PC-9 (cell line): Measurements from ENCODE around the gene SH3TC1.

ENCODE experiments used
- EZH2 ChIP-seq: fragments of 200-600 bp; sonication (generic); IDR thresholded peaks from 2 replicates; pipeline ENCODE4 v1.8.0; 2017; ENCODE audit warnings: antibody characterized with exemption, low read depth
- TF ChIP-seq, protein P1 (sequence below): fragments of 200-600 bp; sonication (generic); conservative IDR thresholded peaks from 2 replicates; pipeline ENCODE4 v1.6.1; 2017; ENCODE audit warnings: mixed run types, antibody characterized with exemption, mild to moderate bottlenecking, moderate library complexity

DNA sequence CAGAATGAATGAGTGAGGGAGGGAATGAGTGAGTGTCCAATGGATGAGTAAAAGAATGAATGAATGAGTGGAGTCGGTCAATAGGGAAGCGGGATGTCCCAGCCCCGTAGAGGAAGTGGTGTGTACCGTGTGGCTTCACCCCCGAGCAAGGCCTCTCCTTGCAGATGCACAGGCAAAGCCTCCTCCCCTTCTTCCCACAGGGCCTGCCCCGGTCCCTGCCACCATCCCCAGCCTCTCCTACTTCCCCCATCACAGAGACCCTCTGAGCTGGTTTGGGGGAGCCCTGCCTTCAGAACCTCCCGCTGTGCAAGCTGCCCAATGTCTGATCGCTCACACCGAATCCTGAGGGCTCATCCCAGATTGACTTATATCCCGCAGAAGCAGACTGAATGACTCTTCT, 84.1 kb downstream of the SH3TC1 start:
- TF ChIP-seq, protein P1, sequence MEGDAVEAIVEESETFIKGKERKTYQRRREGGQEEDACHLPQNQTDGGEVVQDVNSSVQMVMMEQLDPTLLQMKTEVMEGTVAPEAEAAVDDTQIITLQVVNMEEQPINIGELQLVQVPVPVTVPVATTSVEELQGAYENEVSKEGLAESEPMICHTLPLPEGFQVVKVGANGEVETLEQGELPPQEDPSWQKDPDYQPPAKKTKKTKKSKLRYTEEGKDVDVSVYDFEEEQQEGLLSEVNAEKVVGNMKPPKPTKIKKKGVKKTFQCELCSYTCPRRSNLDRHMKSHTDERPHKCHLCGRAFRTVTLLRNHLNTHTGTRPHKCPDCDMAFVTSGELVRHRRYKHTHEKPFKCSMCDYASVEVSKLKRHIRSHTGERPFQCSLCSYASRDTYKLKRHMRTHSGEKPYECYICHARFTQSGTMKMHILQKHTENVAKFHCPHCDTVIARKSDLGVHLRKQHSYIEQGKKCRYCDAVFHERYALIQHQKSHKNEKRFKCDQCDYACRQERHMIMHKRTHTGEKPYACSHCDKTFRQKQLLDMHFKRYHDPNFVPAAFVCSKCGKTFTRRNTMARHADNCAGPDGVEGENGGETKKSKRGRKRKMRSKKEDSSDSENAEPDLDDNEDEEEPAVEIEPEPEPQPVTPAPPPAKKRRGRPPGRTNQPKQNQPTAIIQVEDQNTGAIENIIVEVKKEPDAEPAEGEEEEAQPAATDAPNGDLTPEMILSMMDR: no peak
- no peak for TF ChIP-seq EZH2
